DOHH2 (cell line): ENCODE results near the gene R3HDM2.

Source experiments
- EZH2phosphoT487 ChIP-seq: fragments of 200-600 bp; sonication (generic); IDR thresholded peaks from 2 replicates; pipeline ENCODE4 v1.6.1; 2017; ENCODE audit warnings: borderline replicate concordance, mild to moderate bottlenecking, antibody characterized with exemption, low read length, moderate library complexity, mixed read lengths
- TF ChIP-seq, protein P1 (sequence below): fragments of 200-600 bp; sonication (generic); IDR thresholded peaks from one replicate; pipeline ENCODE4 v1.5.1; 2014; ENCODE audit warnings: antibody characterized with exemption, mild to moderate bottlenecking, low read depth, low read length; ENCODE audit not compliant: poor library complexity, severe bottlenecking

DNA sequence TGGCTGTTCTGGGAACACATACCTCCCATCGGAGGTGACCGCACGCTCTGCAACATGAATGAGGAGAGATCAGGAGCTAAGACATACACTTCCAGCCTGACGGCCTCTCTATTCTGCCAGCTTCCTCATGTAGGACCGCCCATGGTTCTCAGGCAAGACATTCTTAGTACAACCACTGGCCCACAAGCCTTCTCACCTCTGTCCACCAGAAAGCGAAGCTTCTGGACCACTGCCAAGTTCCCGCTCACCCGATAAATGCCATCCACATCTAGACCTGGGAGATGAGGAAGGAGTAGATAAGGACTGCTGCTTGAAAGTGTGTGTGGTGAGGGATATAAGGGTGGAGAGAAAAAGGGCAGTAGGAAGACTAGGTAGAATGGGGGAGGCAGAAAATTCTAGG is 43.6 kb upstream of the R3HDM2 start:
- TF ChIP-seq, protein P1, sequence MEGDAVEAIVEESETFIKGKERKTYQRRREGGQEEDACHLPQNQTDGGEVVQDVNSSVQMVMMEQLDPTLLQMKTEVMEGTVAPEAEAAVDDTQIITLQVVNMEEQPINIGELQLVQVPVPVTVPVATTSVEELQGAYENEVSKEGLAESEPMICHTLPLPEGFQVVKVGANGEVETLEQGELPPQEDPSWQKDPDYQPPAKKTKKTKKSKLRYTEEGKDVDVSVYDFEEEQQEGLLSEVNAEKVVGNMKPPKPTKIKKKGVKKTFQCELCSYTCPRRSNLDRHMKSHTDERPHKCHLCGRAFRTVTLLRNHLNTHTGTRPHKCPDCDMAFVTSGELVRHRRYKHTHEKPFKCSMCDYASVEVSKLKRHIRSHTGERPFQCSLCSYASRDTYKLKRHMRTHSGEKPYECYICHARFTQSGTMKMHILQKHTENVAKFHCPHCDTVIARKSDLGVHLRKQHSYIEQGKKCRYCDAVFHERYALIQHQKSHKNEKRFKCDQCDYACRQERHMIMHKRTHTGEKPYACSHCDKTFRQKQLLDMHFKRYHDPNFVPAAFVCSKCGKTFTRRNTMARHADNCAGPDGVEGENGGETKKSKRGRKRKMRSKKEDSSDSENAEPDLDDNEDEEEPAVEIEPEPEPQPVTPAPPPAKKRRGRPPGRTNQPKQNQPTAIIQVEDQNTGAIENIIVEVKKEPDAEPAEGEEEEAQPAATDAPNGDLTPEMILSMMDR = no peak
- no peak for TF ChIP-seq EZH2phosphoT487
